ENCODE results near the gene GLYAT. TPM values are rescaled to one million over a fixed set of nuclear protein-coding genes. Genes with fewer than 3 reads are reported as not detected.

The GLYAT gene
- total RNA-seq, 3 donors from 2014 or later (not counting 1 experiment from before 2014, with no cell fraction given): not detected

GRCh38 chr11:58773337-58773736 lies 41.6 kb upstream of the GLYAT start:
- no peak for TF ChIP-seq CTCF (IDR thresholded peaks at IDR 0.05)
- no peaks in the 10 kb centered on the region for H3K4me1 ChIP-seq (ENCODE audit: control insufficient read depth, insufficient read depth, low read length)
- H3K4me1 Mint-ChIP-seq: no peaks in the 10 kb centered on the region
- H3K4me3 ChIP-seq (ENCODE audit: low read length): no peak overlapping the region
- no peak overlapping the region for H3K27ac Mint-ChIP-seq
- ATAC-seq (no peak), DNase-seq (no peak)
- H3K36me3 ChIP-seq (ENCODE audit: control insufficient read depth, insufficient read depth, low read length): no peaks in the 10 kb centered on the region
- H3K27me3 ChIP-seq (ENCODE audit: control insufficient read depth, insufficient read depth, low read length): no peaks in the 10 kb centered on the region
- H3K9me3 Mint-ChIP-seq: no peaks in the 10 kb centered on the region
- H3K27ac ChIP-seq (ENCODE audit: low read length): no peak overlapping the region
- no peaks in the 10 kb centered on the region for H3K9me3 ChIP-seq (ENCODE audit: control insufficient read depth, insufficient read depth, low read length)
- peaks cover 0 to 7% of the 10 kb centered on the region in 2 donors for H3K27me3 Mint-ChIP-seq (ENCODE audit: low read depth in 2 of 2)
- H3K4me3 Mint-ChIP-seq: no peak overlapping the region
- intact Hi-C loops (cut with micrococcal nuclease): no loop called here
- H3K36me3 Mint-ChIP-seq: no peaks in the 10 kb centered on the region
- WGBS (ENCODE audit: insufficient coverage): 88% methylated on average over 3 of the region's 3 CpGs

GRCh38 chr11:58772329-58773285 lies 40.9 kb upstream of the GLYAT start:
- H3K9me3 ChIP-seq (ENCODE audit: control insufficient read depth, insufficient read depth, low read length): no peaks in the 10 kb centered on the region
- TF ChIP-seq CTCF (IDR thresholded peaks at IDR 0.05): no peak
- Mint-ChIP-seq H3K9me3 (no peaks in the 10 kb centered on the region), H3K27me3 (ENCODE audit: low read depth in 2 of 2) (peaks cover 0 to 7% of the 10 kb centered on the region in 2 donors), H3K4me3 (no peak overlapping the region), H3K4me1 (no peaks in the 10 kb centered on the region), H3K36me3 (no peaks in the 10 kb centered on the region), H3K27ac (no peak overlapping the region)
- H3K27me3 ChIP-seq (ENCODE audit: control insufficient read depth, insufficient read depth, low read length): no peaks in the 10 kb centered on the region
- H3K36me3 ChIP-seq (ENCODE audit: control insufficient read depth, insufficient read depth, low read length): no peaks in the 10 kb centered on the region
- intact Hi-C loops (cut with micrococcal nuclease): no loop called here
- ATAC-seq (no peak), DNase-seq (no peak)
- WGBS (ENCODE audit: insufficient coverage): 90% methylated on average over 5 of the region's 5 CpGs
- no peak overlapping the region for H3K27ac ChIP-seq (ENCODE audit: low read length)
- no peaks in the 10 kb centered on the region for H3K4me1 ChIP-seq (ENCODE audit: control insufficient read depth, insufficient read depth, low read length)
- no peak overlapping the region for H3K4me3 ChIP-seq (ENCODE audit: low read length)

- H3K36me3 Mint-ChIP-seq: no peaks in the 10 kb centered on the region
- H3K27ac Mint-ChIP-seq: no peak overlapping the region
- 87% methylated on average over 3 of the region's 3 CpGs for WGBS (ENCODE audit: insufficient coverage)
- no peaks in the 10 kb centered on the region for H3K27me3 ChIP-seq (ENCODE audit: control insufficient read depth, insufficient read depth, low read length)
- no peak overlapping the region for H3K4me3 Mint-ChIP-seq
- peaks cover 0 to 7% of the 10 kb centered on the region in 2 donors for H3K27me3 Mint-ChIP-seq (ENCODE audit: low read depth in 2 of 2)
- no peaks in the 10 kb centered on the region for H3K4me1 Mint-ChIP-seq
- no peaks in the 10 kb centered on the region for H3K36me3 ChIP-seq (ENCODE audit: control insufficient read depth, insufficient read depth, low read length)
- H3K27ac ChIP-seq (ENCODE audit: low read length): no peak overlapping the region
- no peaks in the 10 kb centered on the region for H3K9me3 Mint-ChIP-seq
- no peak overlapping the region for H3K4me3 ChIP-seq (ENCODE audit: low read length)
- intact Hi-C loops (cut with micrococcal nuclease): no loop called here
- no peak for TF ChIP-seq CTCF (IDR thresholded peaks at IDR 0.05)
- DNase-seq: no peak
- H3K9me3 ChIP-seq (ENCODE audit: control insufficient read depth, insufficient read depth, low read length): no peaks in the 10 kb centered on the region
- no peak for ATAC-seq
- no peaks in the 10 kb centered on the region for H3K4me1 ChIP-seq (ENCODE audit: control insufficient read depth, insufficient read depth, low read length)
Observed at GRCh38 chr11:58771458-58771855, 39.7 kb upstream of the GLYAT start.

Measured in natural killer cell (primary cell).